Neural cell (in vitro differentiated cells): ENCODE results near the gene BRD7. TPM values are rescaled to one million over a fixed set of nuclear protein-coding genes. Genes with fewer than 3 reads are reported as not detected.

Experiments
- H2AFZ ChIP-seq: fragments of 200-600, 300-800 bp; sonication (generic), shearing (Covaris generic); 2 replicates; pipeline ENCODE4 v1.6.0; 2014; ENCODE audit warnings: low read depth, mild to moderate bottlenecking, antibody characterized with exemption, low read length, moderate library complexity
- H3F3A ChIP-seq: fragments of 200-600 bp; shearing (Covaris generic); 2 replicates; pipeline ENCODE4 v1.6.1; 2016; ENCODE audit warnings: mild to moderate bottlenecking, moderate library complexity, mixed read lengths, antibody characterized with exemption, low read length; ENCODE audit not compliant: insufficient read depth, poor library complexity, severe bottlenecking
- H3K27ac ChIP-seq: fragments of 200-600, 300-800 bp; sonication (generic), shearing (Covaris generic); 2 replicates; pipeline ENCODE4 v1.5.1; 2014; ENCODE audit warnings: mild to moderate bottlenecking, low read length, moderate library complexity
- H3K27me3 ChIP-seq: fragments of 300-800, 200-600 bp; sonication (generic), shearing (Covaris generic); 2 replicates; pipeline ENCODE4 v1.6.0; 2014; ENCODE audit warnings: mild to moderate bottlenecking, low read depth, low read length, moderate library complexity; ENCODE audit not compliant: insufficient read depth
- H3K36me3 ChIP-seq: fragments of 300-800, 200-600 bp; sonication (generic), shearing (Covaris generic); 2 replicates; pipeline ENCODE4 v1.5.1; 2014; ENCODE audit warnings: mild to moderate bottlenecking, antibody characterized with exemption, low read length, moderate library complexity; ENCODE audit not compliant: insufficient read depth
- H3K4me2 ChIP-seq: fragments of 300-800, 200-600 bp; sonication (generic), shearing (Covaris generic); 2 replicates; pipeline ENCODE4 v1.6.0; 2014; ENCODE audit warnings: mild to moderate bottlenecking, low read length
- H3K4me3 ChIP-seq: fragments of 300-800, 200-600 bp; sonication (generic), shearing (Covaris generic); 2 replicates; pipeline ENCODE4 v1.5.1; 2014; ENCODE audit warnings: mild to moderate bottlenecking, low read length, moderate library complexity
- H3K79me2 ChIP-seq: fragments of 200-600 bp; shearing (Covaris generic); replicated peaks from 2 replicates; pipeline ENCODE4 v1.6.0; 2014; ENCODE audit warnings: mild to moderate bottlenecking, low read length, moderate library complexity; ENCODE audit not compliant: insufficient read depth
- H3K9ac ChIP-seq: fragments of 300-800, 200-600 bp; sonication (generic), shearing (Covaris generic); 2 replicates; pipeline ENCODE4 v1.6.1; 2016; ENCODE audit warnings: mild to moderate bottlenecking, low read length, mixed read lengths
- H3K9me2 ChIP-seq: fragments of 200-600 bp; shearing (Covaris generic); 2 replicates; pipeline ENCODE4 v1.6.1; 2016; ENCODE audit warnings: mild to moderate bottlenecking, low read length, mixed read lengths; ENCODE audit not compliant: insufficient read depth
- H3K9me3 ChIP-seq: fragments of 200-600, 300-800 bp; sonication (generic), shearing (Covaris generic); 2 replicates; pipeline ENCODE4 v1.6.1; 2016; ENCODE audit warnings: mild to moderate bottlenecking, mixed run types, low read length, moderate library complexity, mixed read lengths
- H4K20me1 ChIP-seq: fragments of 200-600 bp; shearing (Covaris generic); 2 replicates; pipeline ENCODE4 v1.6.1; 2016; ENCODE audit warnings: mild to moderate bottlenecking, mixed run types; ENCODE audit not compliant: insufficient read depth
- CTCF ChIP-seq: fragments of 450-650 bp; IDR thresholded peaks from 2 replicates; pipeline ENCODE4 v1.5.1; 2014; ENCODE audit warnings: antibody characterized with exemption, mild to moderate bottlenecking, moderate library complexity; ENCODE audit not compliant: poor library complexity, severe bottlenecking
- EP300 ChIP-seq: fragments of 450-650 bp; conservative IDR thresholded peaks from 2 replicates; pipeline ENCODE4 v1.6.1; 2014; ENCODE audit warnings: antibody characterized with exemption, mild to moderate bottlenecking, moderate library complexity; ENCODE audit not compliant: poor library complexity, severe bottlenecking
- EZH2 ChIP-seq: fragments of 200-600, 300-800 bp; shearing (Covaris generic), sonication (generic); IDR thresholded peaks from 2 replicates; pipeline ENCODE4 v1.6.1; 2014; ENCODE audit warnings: antibody characterized with exemption, low read length, borderline replicate concordance, mild to moderate bottlenecking; ENCODE audit not compliant: insufficient read depth, poor library complexity, severe bottlenecking
- MXI1 ChIP-seq: fragments of 450-650 bp; conservative IDR thresholded peaks from 2 replicates; pipeline ENCODE4 v1.6.1; 2014; ENCODE audit warnings: antibody characterized with exemption, mild to moderate bottlenecking; ENCODE audit not compliant: poor library complexity, severe bottlenecking
- POLR2AphosphoS5 ChIP-seq: IDR thresholded peaks from 2 replicates; pipeline ENCODE4 v1.6.1; 2012
- RAD21 ChIP-seq: fragments of 450-650 bp; conservative IDR thresholded peaks from 2 replicates; pipeline ENCODE4 v1.6.1; 2014; ENCODE audit warnings: antibody characterized with exemption, mild to moderate bottlenecking, moderate library complexity
- REST ChIP-seq: IDR thresholded peaks from 2 replicates; pipeline ENCODE4 v1.6.1; 2012; ENCODE audit warnings: borderline replicate concordance
- SMC3 ChIP-seq: fragments of 450-650 bp; conservative IDR thresholded peaks from 2 replicates; pipeline ENCODE4 v1.6.1; 2014; ENCODE audit warnings: antibody characterized with exemption, mild to moderate bottlenecking, moderate library complexity; ENCODE audit not compliant: poor library complexity
- TAF1 ChIP-seq: IDR thresholded peaks from 2 replicates; pipeline ENCODE4 v1.6.1; 2012; ENCODE audit warnings: low read depth
- polyA plus RNA-seq: library from polyadenylated mRNA; depleted of rRNA; stranded (reverse); fragments of >200 nt; gene quantifications from 2 replicates; pipeline ENCODE4 v1.2.3, GENCODE V29; 2014

BRD7 gene
- polyA plus RNA-seq, 1 donor from 2014 or later, result 57.2 TPM

- Histone ChIP-seq H3K4me2 (no peak overlapping the region), H4K20me1 (no peaks in the 10 kb centered on the region), H2AFZ (no peak overlapping the region), H3K9me3 (no peaks in the 10 kb centered on the region), H3K9me2 (no peaks in the 10 kb centered on the region), H3K27me3 (no peaks in the 10 kb centered on the region), H3K79me2 (no peaks in the 10 kb centered on the region), H3K4me3 (no peak overlapping the region), H3K27ac (no peak overlapping the region), H3K9ac (no peak overlapping the region), H3K36me3 (no peaks in the 10 kb centered on the region), H3F3A (no peaks in the 10 kb centered on the region)
- no peak for TF ChIP-seq EP300
- no peak for TF ChIP-seq RAD21
- TF ChIP-seq MXI1, result no peak
- TF ChIP-seq POLR2AphosphoS5, result no peak
Measured at GRCh38 chr16:50279504-50279865, 89.3 kb downstream of the BRD7 start.

- H3K9ac ChIP-seq, result no peak overlapping the region
- H3K36me3 ChIP-seq, result no peaks in the 10 kb centered on the region
- no peaks in the 10 kb centered on the region for H3K9me3 ChIP-seq
- no peak overlapping the region for H3K27ac ChIP-seq
- H3K9me2 ChIP-seq, result no peaks in the 10 kb centered on the region
- H3K27me3 ChIP-seq, result no peaks in the 10 kb centered on the region
- no peak overlapping the region for H3K4me2 ChIP-seq
- no peaks in the 10 kb centered on the region for H4K20me1 ChIP-seq
- TF ChIP-seq TAF1 (no peak), MXI1 (no peak)
- H3K4me3 ChIP-seq, result no peak overlapping the region
- no peak overlapping the region for H2AFZ ChIP-seq
- no peaks in the 10 kb centered on the region for H3K79me2 ChIP-seq
- H3F3A ChIP-seq, result no peaks in the 10 kb centered on the region
Measured at GRCh38 chr16:50278251-50278650, 90.5 kb downstream of the BRD7 start.

GRCh38 chr16:50276801-50277555 lies 91.8 kb downstream of the BRD7 start:
- no peaks in the 10 kb centered on the region for H3K27me3 ChIP-seq
- H4K20me1 ChIP-seq, result no peaks in the 10 kb centered on the region
- TF ChIP-seq CTCF, result no peak
- TF ChIP-seq TAF1, result no peak
- no peak for TF ChIP-seq MXI1
- TF ChIP-seq SMC3, result no peak
- TF ChIP-seq REST, result no peak
- TF ChIP-seq EP300, result no peak
- TF ChIP-seq POLR2AphosphoS5, result no peak
- TF ChIP-seq EZH2, result no peak
- TF ChIP-seq RAD21, result no peak
- H3K9me2 ChIP-seq, result no peaks in the 10 kb centered on the region
- H3K79me2 ChIP-seq, result no peaks in the 10 kb centered on the region
- H3K4me2 ChIP-seq, result no peak overlapping the region
- H3K27ac ChIP-seq, result no peak overlapping the region
- H3K36me3 ChIP-seq, result no peaks in the 10 kb centered on the region
- no peak overlapping the region for H3K4me3 ChIP-seq
- no peaks in the 10 kb centered on the region for H3K9me3 ChIP-seq
- H3K9ac ChIP-seq, result no peak overlapping the region
- no peak overlapping the region for H2AFZ ChIP-seq
- H3F3A ChIP-seq, result no peaks in the 10 kb centered on the region
